Mesenchymal stem cell (in vitro differentiated cells and primary cell): ENCODE results near the gene RFPL2.
"Not testable (repeated sequence)": the region's sequence is repeated elsewhere in the genome, so short reads cannot be mapped to it uniquely, and the experiment has no call there.

Experiments used
- DNase-seq: peaks from one replicate; pipeline ENCODE4 v3.0.0-alpha.2; 2013
- H2AFZ ChIP-seq: one replicate; pipeline ENCODE4 v1.6.1; 2013; ENCODE audit warnings: low read depth, mild to moderate bottlenecking, control low read depth, inconsistent platforms, low read length, moderate library complexity
- H2AK5ac ChIP-seq: 2 replicates; pipeline ENCODE4 v1.6.1; 2013; ENCODE audit warnings: low read length, moderate library complexity, mild to moderate bottlenecking, inconsistent platforms; ENCODE audit not compliant: severe bottlenecking
- H2BK120ac ChIP-seq: one replicate; pipeline ENCODE4 v1.6.1; 2013; ENCODE audit warnings: low read depth, mild to moderate bottlenecking, inconsistent platforms, low read length, moderate library complexity
- H2BK12ac ChIP-seq, 2 experiments: one replicate each; pipeline ENCODE4 v1.6.1; 2013; ENCODE audit warnings: inconsistent platforms in 2 of 2, low read length in 2 of 2, mild to moderate bottlenecking in 2 of 2, moderate library complexity in 2 of 2, control low read depth in 1 of 2
- H2BK15ac ChIP-seq: one replicate; pipeline ENCODE4 v1.6.1; 2013; ENCODE audit warnings: mild to moderate bottlenecking, low read depth, inconsistent platforms; ENCODE audit not compliant: poor library complexity, severe bottlenecking
- H2BK5ac ChIP-seq: 2 replicates; pipeline ENCODE4 v1.6.1; 2013; ENCODE audit warnings: low read depth, mild to moderate bottlenecking, low read length, control low read depth, inconsistent platforms; ENCODE audit not compliant: poor library complexity, severe bottlenecking
- H3K14ac ChIP-seq, 2 experiments: one replicate each; pipeline ENCODE4 v1.6.1; 2013; ENCODE audit warnings: inconsistent platforms in 2 of 2, low read length in 2 of 2, control low read depth in 1 of 2, mild to moderate bottlenecking in 1 of 2, moderate library complexity in 1 of 2
- H3K18ac ChIP-seq, 2 experiments: one replicate each; pipeline ENCODE4 v1.6.1; 2013; ENCODE audit warnings: inconsistent platforms in 2 of 2, low read length in 2 of 2, control low read depth in 1 of 2, low read depth in 1 of 2, mild to moderate bottlenecking in 1 of 2
- H3K23ac ChIP-seq, 2 experiments: one replicate each; pipeline ENCODE4 v1.6.1; 2013; ENCODE audit warnings: inconsistent platforms in 2 of 2, low read length in 2 of 2, mild to moderate bottlenecking in 2 of 2, moderate library complexity in 2 of 2, control low read depth in 1 of 2
- H3K27ac ChIP-seq: 2 replicates; pipeline ENCODE4 v1.5.1; 2013; ENCODE audit warnings: mild to moderate bottlenecking, moderate library complexity, low read length, control low read depth, inconsistent platforms; ENCODE audit not compliant: poor library complexity, severe bottlenecking
- H3K27me3 ChIP-seq, 2 experiments: 2 replicates each; pipeline versions ENCODE4 v1.6.1 to v1.7.0; 2013; ENCODE audit warnings: low read length in 2 of 2, mild to moderate bottlenecking in 2 of 2, moderate library complexity in 2 of 2, control low read depth in 1 of 2, inconsistent platforms in 1 of 2; ENCODE audit not compliant: control insufficient read depth in 1 of 2, insufficient read depth in 1 of 2
- H3K36me3 ChIP-seq, 2 experiments: 2 replicates each; pipeline versions ENCODE4 v1.6.1 to v1.7.0; 2013; ENCODE audit warnings: low read length in 2 of 2, control low read depth in 1 of 2, inconsistent platforms in 1 of 2, low read depth in 1 of 2, mild to moderate bottlenecking in 1 of 2; ENCODE audit not compliant: insufficient read depth in 2 of 2, control insufficient read depth in 1 of 2
- H3K4ac ChIP-seq, 2 experiments: one replicate each; pipeline ENCODE4 v1.6.1; 2013; ENCODE audit warnings: inconsistent platforms in 2 of 2, low read length in 2 of 2, mild to moderate bottlenecking in 2 of 2, moderate library complexity in 2 of 2, control low read depth in 1 of 2, low read depth in 1 of 2
- H3K4me1 ChIP-seq: 2 replicates; pipeline ENCODE4 v1.6.1; 2013; ENCODE audit warnings: low read depth, low read length, control low read depth; ENCODE audit not compliant: control insufficient read depth, insufficient read depth
- H3K4me2 ChIP-seq: 2 replicates; pipeline ENCODE4 v1.6.1; 2013; ENCODE audit warnings: low read length, mild to moderate bottlenecking, inconsistent platforms; ENCODE audit not compliant: poor library complexity, severe bottlenecking
- H3K4me3 ChIP-seq, 2 experiments: 2 replicates each; pipeline versions ENCODE4 v1.5.1 to v1.7.0; 2013; ENCODE audit warnings: low read length in 2 of 2, mild to moderate bottlenecking in 2 of 2, control low read depth in 1 of 2, low read depth in 1 of 2; ENCODE audit not compliant: insufficient read depth in 1 of 2
- H3K79me1 ChIP-seq: replicated peaks from 2 replicates; pipeline ENCODE4 v1.6.1; 2013; ENCODE audit warnings: mild to moderate bottlenecking, control low read depth, low read length, inconsistent platforms; ENCODE audit not compliant: poor library complexity, severe bottlenecking
- H3K9ac ChIP-seq: 2 replicates; pipeline ENCODE4 v1.7.0; 2013; ENCODE audit warnings: mild to moderate bottlenecking, low read length, moderate library complexity
- H3K9me3 ChIP-seq: 2 replicates; pipeline ENCODE4 v1.7.0; 2013; ENCODE audit warnings: mild to moderate bottlenecking, low read length; ENCODE audit not compliant: control insufficient read depth
- H4K8ac ChIP-seq: one replicate; pipeline ENCODE4 v1.6.1; 2013; ENCODE audit warnings: inconsistent platforms, mild to moderate bottlenecking, low read length, moderate library complexity
- H4K91ac ChIP-seq: one replicate; pipeline ENCODE4 v1.6.1; 2013; ENCODE audit warnings: mild to moderate bottlenecking, low read length, inconsistent platforms
- WGBS: methylation state at CpG from one replicate; pipeline ENCODE4 v1.1.7; 2013; ENCODE audit warnings: mixed read lengths; 5-methylcytosine and 5-hydroxymethylcytosine counted together

RFPL2 gene

GRCh38 chr22:32157632-32158031 lies 47.2 kb downstream of the RFPL2 start:
- H3K4me2 ChIP-seq, H3K4me1 ChIP-seq, H3K36me3 ChIP-seq, H4K91ac ChIP-seq, H3K18ac ChIP-seq, H3K9me3 ChIP-seq, H2BK5ac ChIP-seq, H3K79me1 ChIP-seq, H2BK15ac ChIP-seq, H4K8ac ChIP-seq, DNase-seq, H2AFZ ChIP-seq, H3K4ac ChIP-seq, H3K4me3 ChIP-seq, H3K27ac ChIP-seq, H2BK120ac ChIP-seq, H3K23ac ChIP-seq, H2AK5ac ChIP-seq, H2BK12ac ChIP-seq, H3K9ac ChIP-seq, H3K14ac ChIP-seq: not testable (repeated sequence)
- WGBS, result 100% methylated on average over 1 of the region's 5 CpGs
- peaks cover 0 to 13% of the 10 kb centered on the region in 2 experiments for H3K27me3 ChIP-seq

DNA sequence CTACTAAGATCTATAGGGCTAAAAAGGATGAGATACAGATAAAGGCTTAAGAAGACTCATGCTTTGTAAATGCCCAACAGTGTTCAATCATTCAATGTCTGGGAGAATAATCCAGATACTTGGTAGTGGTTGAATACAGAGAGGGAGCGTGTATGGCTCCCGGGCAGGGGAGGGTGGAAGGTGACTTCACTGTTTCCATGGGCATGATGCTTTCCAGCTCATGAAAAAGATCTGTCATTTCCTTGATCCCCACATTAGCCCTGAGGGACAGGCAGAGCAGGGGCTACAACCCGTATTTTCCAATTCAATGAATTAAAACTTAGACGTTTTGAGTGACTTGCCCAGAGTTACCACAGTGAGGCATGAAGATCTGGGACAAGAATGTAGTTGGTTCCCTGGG lies 50.1 kb downstream of the RFPL2 start:
- not testable (repeated sequence) for H3K27me3 ChIP-seq, H4K91ac ChIP-seq, H3K36me3 ChIP-seq, H2BK15ac ChIP-seq, H3K79me1 ChIP-seq, H3K9me3 ChIP-seq, H3K23ac ChIP-seq, H2BK12ac ChIP-seq, H2BK120ac ChIP-seq, H4K8ac ChIP-seq, H3K27ac ChIP-seq, H3K4ac ChIP-seq, H2AK5ac ChIP-seq, DNase-seq, H3K4me2 ChIP-seq, H3K4me3 ChIP-seq, H3K9ac ChIP-seq, H2BK5ac ChIP-seq, H3K14ac ChIP-seq, H3K4me1 ChIP-seq, H2AFZ ChIP-seq, H3K18ac ChIP-seq
- 80% methylated on average over 4 of the region's 4 CpGs for WGBS

DNA sequence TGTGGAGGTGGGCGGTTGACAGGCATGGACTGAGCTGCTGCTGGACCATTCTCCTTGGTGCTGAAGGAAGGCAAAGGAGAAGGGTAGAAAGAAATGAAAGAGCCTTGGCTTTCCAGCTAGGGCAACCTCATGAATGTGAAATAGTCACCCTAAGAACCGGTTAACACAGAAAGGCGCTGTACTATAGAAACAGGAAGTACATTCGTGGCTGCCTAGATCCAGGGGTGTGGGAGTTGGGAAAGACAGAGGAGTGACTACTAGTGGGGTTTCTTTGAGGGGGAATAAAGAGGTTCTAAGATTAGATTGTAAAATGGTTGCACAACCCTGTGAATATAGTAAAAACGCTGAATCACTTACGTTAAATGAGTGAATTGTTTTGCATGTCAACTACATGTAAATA lies 53.2 kb downstream of the RFPL2 start:
- H3K9me3 ChIP-seq, H3K14ac ChIP-seq, H3K4ac ChIP-seq, H2BK5ac ChIP-seq, H2AFZ ChIP-seq, H2BK120ac ChIP-seq, H2BK15ac ChIP-seq, H3K79me1 ChIP-seq, H3K4me2 ChIP-seq, DNase-seq, H3K36me3 ChIP-seq, H3K27me3 ChIP-seq, H2AK5ac ChIP-seq, H4K91ac ChIP-seq, H3K4me1 ChIP-seq, H3K27ac ChIP-seq, H3K18ac ChIP-seq, H4K8ac ChIP-seq, H3K9ac ChIP-seq, H2BK12ac ChIP-seq, H3K23ac ChIP-seq, H3K4me3 ChIP-seq: not testable (repeated sequence)
- 86% methylated on average over 6 of the region's 6 CpGs for WGBS

DNA sequence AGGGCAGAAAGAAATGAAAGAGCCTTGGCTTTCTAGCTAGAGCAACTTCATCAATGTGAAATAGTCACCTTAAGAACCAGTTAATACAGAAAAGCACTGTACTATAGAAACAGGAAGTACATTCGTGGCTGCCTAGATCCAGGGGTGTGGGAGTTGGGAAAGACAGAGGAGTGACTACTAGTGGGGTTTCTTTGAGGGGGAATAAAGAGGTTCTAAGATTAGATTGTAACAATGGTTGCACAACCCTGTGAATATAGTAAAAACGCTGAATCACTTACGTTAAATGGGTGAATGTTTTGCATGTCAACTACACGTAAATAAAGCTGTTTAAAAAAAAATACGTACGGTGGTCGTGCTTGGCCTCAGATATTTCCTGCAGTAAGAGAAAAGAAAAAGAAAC lies 54.2 kb downstream of the RFPL2 start:
- not testable (repeated sequence) for H3K27me3 ChIP-seq, H3K27ac ChIP-seq, H2BK5ac ChIP-seq, H3K79me1 ChIP-seq, H3K9ac ChIP-seq, H2AK5ac ChIP-seq, H2BK120ac ChIP-seq, H2BK15ac ChIP-seq, H3K36me3 ChIP-seq, H3K4me2 ChIP-seq, H3K9me3 ChIP-seq, H2BK12ac ChIP-seq, H3K14ac ChIP-seq, H3K4me3 ChIP-seq, H4K91ac ChIP-seq, H2AFZ ChIP-seq, H3K23ac ChIP-seq, H4K8ac ChIP-seq, H3K4me1 ChIP-seq, H3K18ac ChIP-seq, H3K4ac ChIP-seq, DNase-seq
- 80% methylated on average over 7 of the region's 7 CpGs for whole genome bisulfite sequencing
